Lung (tissue), 12 donors: ENCODE data around the gene MDFIC. TPM values are rescaled to one million over a fixed set of nuclear protein-coding genes. Genes with fewer than 3 reads are reported as not detected.

Experiments used
- ATAC-seq: fragments of 200-7000 bp; cut with Tn5 transposase; one replicate; pipeline ENCODE4 v1.9.1; 2020; ENCODE audit warnings: moderate number of reproducible peaks; ENCODE audit not compliant: insufficient read depth, low FRiP score
- DNase-seq, 3 donors: peaks; one replicate each; pipeline ENCODE4 v3.0.0-alpha.2; 2013 to 2017
- H3K27ac ChIP-seq, 2 donors: one replicate each; pipeline ENCODE4 v1.5.1; 2013; ENCODE audit warnings: mild to moderate bottlenecking in 2 of 2, moderate library complexity in 2 of 2, control low read depth in 1 of 2, inconsistent platforms in 1 of 2, low read depth in 1 of 2, low read length in 1 of 2
- H3K27me3 ChIP-seq, 3 donors: one replicate each; pipeline ENCODE4 v1.5.1; 2013; ENCODE audit warnings: low read length in 2 of 3; ENCODE audit not compliant: control insufficient read depth in 3 of 3, insufficient read depth in 3 of 3
- H3K36me3 ChIP-seq, 4 donors: one replicate each; pipeline ENCODE4 v1.5.1; 2013; ENCODE audit warnings: low read length in 4 of 4, mild to moderate bottlenecking in 1 of 4, moderate library complexity in 1 of 4; ENCODE audit not compliant: control insufficient read depth in 4 of 4, insufficient read depth in 4 of 4
- H3K4me1 ChIP-seq, 5 donors: one replicate each; pipeline ENCODE4 v1.5.1; 2013; ENCODE audit warnings: low read length in 5 of 5, mild to moderate bottlenecking in 2 of 5, moderate library complexity in 1 of 5; ENCODE audit not compliant: control insufficient read depth in 5 of 5, insufficient read depth in 5 of 5
- H3K4me3 ChIP-seq: one replicate; pipeline ENCODE4 v1.5.1; 2013; ENCODE audit warnings: mild to moderate bottlenecking, control low read depth, moderate library complexity
- H3K9ac ChIP-seq, 2 donors: one replicate each; pipeline ENCODE4 v1.5.1; 2013; ENCODE audit warnings: low read length in 2 of 2, control low read depth in 1 of 2; ENCODE audit not compliant: insufficient read depth in 1 of 2
- H3K9me3 ChIP-seq, 4 donors: one replicate each; pipeline ENCODE4 v1.5.1; 2013; ENCODE audit warnings: low read length in 3 of 4, mild to moderate bottlenecking in 1 of 4, moderate library complexity in 1 of 4; ENCODE audit not compliant: control insufficient read depth in 4 of 4, insufficient read depth in 3 of 4
- CTCF ChIP-seq: IDR thresholded peaks from 2 replicates; pipeline ENCODE4 v1.5.1; 2012; ENCODE audit warnings: mild to moderate bottlenecking; ENCODE audit errors: control extremely low read depth, extremely low read depth
- WGBS, 2 donors: extraction: QIAGEN DNeasy Blood & Tissue Kit; methylation state at CpG; one replicate each; pipeline ENCODE4 v1.1.7; 2013; 5-methylcytosine and 5-hydroxymethylcytosine counted together
- polyA plus RNA-seq, 2 donors: library from polyadenylated mRNA; stranded (reverse); fragments of 200-250 nt; gene quantifications; one replicate each; pipeline ENCODE4 v1.2.1, GENCODE V29; 2013
- total RNA-seq, 2 donors: library from RNA; depleted of rRNA in 1 of 2; stranded (reverse); fragments of >200 nt in 1 of 2; gene quantifications; one replicate each; pipeline ENCODE4 v1.2.1, GENCODE V29; 2014 to 2021
- donor health status: control.
- donor health status: control.
- donor health status: Bipolar disorder and iron deficiency.
- donor health status: healthy.
- donor health status: DM: yes; HTN: yes; CAD: no.

Gene MDFIC
- total and polyA plus RNA-seq, 4 donors: 13.3 to 55.5 (median 25.5) TPM

GRCh38 chr7:114930829-114931655, 9.1 kb downstream of the MDFIC start:
- Histone ChIP-seq H3K36me3 (peaks cover 0 to 6% (median 0%) of the 10 kb centered on the region in 4 donors), H3K4me3 (no peak overlapping the region), H3K27me3 (no peaks in the 10 kb centered on the region), H3K4me1 (peaks cover 2 to 52% (median 10%) of the 10 kb centered on the region in 5 donors), H3K9me3 (no peaks in the 10 kb centered on the region), H3K27ac (no peak overlapping the region), H3K9ac (no peak overlapping the region)
- ATAC-seq (no peak), DNase-seq (no peak)
- no peak for TF ChIP-seq CTCF
- 34 to 48% methylated on average over 6 of the region's 6 CpGs for WGBS, 2 donors

GRCh38 chr7:114931656-114932011, 9.7 kb downstream of the MDFIC start:
- DNase-seq (no peak), ATAC-seq (no peak)
- Histone ChIP-seq H3K4me1 (peaks cover 2 to 54% (median 10%) of the 10 kb centered on the region in 5 donors), H3K4me3 (no peak overlapping the region), H3K9ac (no peak overlapping the region), H3K27me3 (no peaks in the 10 kb centered on the region), H3K36me3 (peaks cover 0 to 2% (median 0%) of the 10 kb centered on the region in 4 donors), H3K27ac (peak overlapping the region in 1 of 2 donors; percentile 40), H3K9me3 (no peaks in the 10 kb centered on the region)
- no peak for TF ChIP-seq CTCF
- 75 to 77% methylated on average over 9 of the region's 9 CpGs for WGBS, 2 donors

GRCh38 chr7:114932991-114933390, 11.1 kb downstream of the MDFIC start:
- Histone ChIP-seq H3K9me3 (no peaks in the 10 kb centered on the region), H3K4me1 (peaks cover 2 to 54% (median 10%) of the 10 kb centered on the region in 5 donors), H3K36me3 (peaks cover 0 to 3% (median 0%) of the 10 kb centered on the region in 4 donors), H3K4me3 (no peak overlapping the region), H3K27me3 (no peaks in the 10 kb centered on the region), H3K9ac (no peak overlapping the region), H3K27ac (no peak overlapping the region)
- no peak for TF ChIP-seq CTCF
- 77 to 79% methylated on average over 5 of the region's 5 CpGs for WGBS, 2 donors
- ATAC-seq: no peak
- no peak for DNase-seq
